Large intestine (tissue), 3 donors: ENCODE measurements around the gene BRSK2. TPM values are rescaled to one million over a fixed set of nuclear protein-coding genes. Genes with fewer than 3 reads are reported as not detected.

ENCODE experiments used
- DNase-seq, 2 donors: peaks; one replicate each; pipeline versions ENCODE4 v3.0.0 to v3.0.0-alpha.2; 2013
- H3K27ac ChIP-seq: one replicate; pipeline ENCODE4 v1.5.1; 2013; ENCODE audit warnings: low read length
- H3K27me3 ChIP-seq: 2 replicates; pipeline ENCODE4 v1.6.1; 2013; ENCODE audit warnings: low read length; ENCODE audit not compliant: control insufficient read depth, insufficient read depth
- H3K36me3 ChIP-seq: 2 replicates; pipeline ENCODE4 v1.6.1; 2013; ENCODE audit warnings: low read length; ENCODE audit not compliant: control insufficient read depth, insufficient read depth
- H3K4me1 ChIP-seq: one replicate; pipeline ENCODE4 v1.6.1; 2013; ENCODE audit warnings: low read length; ENCODE audit not compliant: control insufficient read depth, insufficient read depth
- H3K4me3 ChIP-seq: one replicate; pipeline ENCODE4 v1.5.1; 2013; ENCODE audit warnings: low read length
- H3K9me3 ChIP-seq: one replicate; pipeline ENCODE4 v1.6.1; 2013; ENCODE audit warnings: mild to moderate bottlenecking, low read depth, low read length, moderate library complexity; ENCODE audit not compliant: control insufficient read depth
- WGBS: methylation state at CpG from one replicate; pipeline ENCODE4 v1.1.5; 2013; ENCODE audit warnings: low lambda C conversion rate; ENCODE audit not compliant: insufficient coverage; 5-methylcytosine and 5-hydroxymethylcytosine counted together
- polyA plus RNA-seq: library from polyadenylated mRNA; unstranded; fragments of 120-200 nt; gene quantifications from one replicate; pipeline ENCODE4 v1.2.1, GENCODE V29; 2013

BRSK2 gene
- polyA plus RNA-seq, 1 donor = 14.7 TPM

GRCh38 chr11:1501421-1502167, 111.9 kb downstream of the BRSK2 start:
- no CpG with 5 or more reads among the region's 25 CpGs for WGBS
- Histone ChIP-seq H3K4me1 (peaks cover 8% of the 10 kb centered on the region), H3K27ac (no peak overlapping the region), H3K27me3 (no peaks in the 10 kb centered on the region), H3K4me3 (no peak overlapping the region), H3K36me3 (peaks cover 5% of the 10 kb centered on the region), H3K9me3 (peaks cover 7% of the 10 kb centered on the region)
- DNase-seq = no peak

GRCh38 chr11:1502168-1502953, 112.6 kb downstream of the BRSK2 start:
- Histone ChIP-seq H3K4me1 (peaks cover 8% of the 10 kb centered on the region), H3K27ac (no peak overlapping the region)

DNA sequence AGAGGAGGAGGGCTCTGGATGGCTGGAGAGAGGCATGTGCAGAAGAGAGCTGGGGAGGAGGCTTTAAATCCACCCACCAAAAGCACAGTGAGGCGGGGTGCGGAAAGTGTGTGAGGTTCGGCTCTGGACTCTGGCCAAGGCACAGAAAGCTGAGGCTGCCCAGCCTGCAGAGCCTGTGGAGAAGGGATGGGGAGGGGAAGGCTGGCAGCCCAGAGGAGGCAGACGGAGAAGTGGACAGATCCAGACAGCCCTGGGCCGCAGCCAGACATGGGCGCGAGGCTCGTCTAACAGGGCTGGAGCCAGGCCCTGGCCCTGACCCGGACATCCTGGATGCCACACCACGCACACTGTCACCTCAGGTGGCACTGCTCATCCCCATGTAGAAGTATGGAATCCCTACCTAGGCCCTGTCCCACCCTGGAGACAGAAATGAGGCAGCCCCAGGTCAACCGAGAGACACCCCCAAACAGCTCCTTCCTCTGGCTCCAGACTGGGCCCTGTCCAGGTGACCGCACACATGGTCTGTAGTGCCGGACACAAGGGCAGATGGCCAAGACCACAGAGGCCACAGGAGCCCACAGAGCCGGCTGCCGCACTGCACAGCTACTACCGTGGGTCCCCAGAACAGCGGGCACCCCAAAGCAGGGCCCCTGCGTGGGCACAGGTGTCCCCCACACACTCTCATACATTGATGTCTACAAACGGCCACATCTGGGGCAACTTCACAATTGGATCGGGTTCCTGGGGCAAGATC, 113.4 kb downstream of the BRSK2 start:
- WGBS = no CpG with 5 or more reads among the region's 20 CpGs

More at GRCh38 chr11:1502168-1502953, 112.6 kb downstream of the BRSK2 start:
- Histone ChIP-seq H3K36me3 (peaks cover 5% of the 10 kb centered on the region), H3K27me3 (no peaks in the 10 kb centered on the region), H3K9me3 (peaks cover 7% of the 10 kb centered on the region), H3K4me3 (no peak overlapping the region)
- DNase-seq = no peak
- no CpG with 5 or more reads among the region's 24 CpGs for WGBS

DNA sequence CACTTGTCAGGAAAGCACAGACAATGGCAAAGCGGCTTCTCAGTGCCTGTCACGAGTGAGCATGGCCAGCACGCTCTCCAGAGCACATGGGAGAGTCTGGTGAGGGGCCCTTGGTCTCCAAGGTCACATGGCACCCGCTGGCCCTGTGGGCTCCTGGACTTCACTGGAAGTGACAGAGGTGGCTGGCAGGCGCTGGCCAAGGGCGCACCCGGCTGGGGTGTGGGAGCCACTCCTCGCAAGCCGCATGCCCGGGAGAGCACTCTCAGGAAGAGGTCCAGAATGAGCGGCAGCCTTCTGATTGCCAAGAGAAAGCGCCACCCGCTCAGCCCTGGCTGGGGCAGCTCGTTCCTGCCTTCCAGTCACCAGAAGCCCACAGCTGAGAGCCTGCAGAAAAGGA, 114.0 kb downstream of the BRSK2 start:
- Histone ChIP-seq H3K4me1 (peaks cover 8% of the 10 kb centered on the region), H3K4me3 (no peak overlapping the region), H3K27me3 (no peaks in the 10 kb centered on the region), H3K9me3 (peaks cover 7% of the 10 kb centered on the region), H3K27ac (no peak overlapping the region), H3K36me3 (peaks cover 5% of the 10 kb centered on the region)
- no CpG with 5 or more reads among the region's 14 CpGs for WGBS
- no peak for DNase-seq

More for the DNA sequence above, 113.4 kb downstream of the BRSK2 start:
- no peak for DNase-seq
- H3K27ac ChIP-seq = no peak overlapping the region
- H3K9me3 ChIP-seq = peaks cover 7% of the 10 kb centered on the region
- H3K36me3 ChIP-seq = peaks cover 5% of the 10 kb centered on the region
- H3K27me3 ChIP-seq = no peaks in the 10 kb centered on the region
- H3K4me1 ChIP-seq = peaks cover 8% of the 10 kb centered on the region
- no peak overlapping the region for H3K4me3 ChIP-seq

DNA sequence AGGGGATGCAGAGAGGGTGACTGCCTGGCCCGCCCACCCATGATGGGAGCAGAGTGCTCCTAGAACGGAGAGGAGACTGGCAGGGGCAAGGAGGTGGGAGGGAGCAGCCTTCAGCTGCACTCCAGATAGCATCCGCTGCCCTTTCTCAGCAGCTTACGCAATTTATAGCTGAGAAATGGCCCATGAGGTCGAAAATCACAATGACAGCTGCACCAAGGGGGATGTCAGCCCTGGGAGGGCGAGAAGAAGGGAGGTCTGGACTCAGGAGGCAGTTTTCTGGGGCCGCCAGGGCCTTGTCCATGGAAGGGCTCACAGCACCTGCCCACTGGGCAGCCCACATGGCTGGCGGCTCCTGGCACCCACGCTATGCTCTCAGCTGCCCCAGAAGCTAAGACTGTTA, 114.4 kb downstream of the BRSK2 start:
- Histone ChIP-seq H3K27ac (no peak overlapping the region), H3K27me3 (no peaks in the 10 kb centered on the region), H3K9me3 (peaks cover 7% of the 10 kb centered on the region), H3K4me1 (peaks cover 8% of the 10 kb centered on the region), H3K4me3 (no peak overlapping the region), H3K36me3 (peaks cover 5% of the 10 kb centered on the region)
- no CpG with 5 or more reads among the region's 9 CpGs for whole genome bisulfite sequencing
- DNase-seq = no peak

DNA sequence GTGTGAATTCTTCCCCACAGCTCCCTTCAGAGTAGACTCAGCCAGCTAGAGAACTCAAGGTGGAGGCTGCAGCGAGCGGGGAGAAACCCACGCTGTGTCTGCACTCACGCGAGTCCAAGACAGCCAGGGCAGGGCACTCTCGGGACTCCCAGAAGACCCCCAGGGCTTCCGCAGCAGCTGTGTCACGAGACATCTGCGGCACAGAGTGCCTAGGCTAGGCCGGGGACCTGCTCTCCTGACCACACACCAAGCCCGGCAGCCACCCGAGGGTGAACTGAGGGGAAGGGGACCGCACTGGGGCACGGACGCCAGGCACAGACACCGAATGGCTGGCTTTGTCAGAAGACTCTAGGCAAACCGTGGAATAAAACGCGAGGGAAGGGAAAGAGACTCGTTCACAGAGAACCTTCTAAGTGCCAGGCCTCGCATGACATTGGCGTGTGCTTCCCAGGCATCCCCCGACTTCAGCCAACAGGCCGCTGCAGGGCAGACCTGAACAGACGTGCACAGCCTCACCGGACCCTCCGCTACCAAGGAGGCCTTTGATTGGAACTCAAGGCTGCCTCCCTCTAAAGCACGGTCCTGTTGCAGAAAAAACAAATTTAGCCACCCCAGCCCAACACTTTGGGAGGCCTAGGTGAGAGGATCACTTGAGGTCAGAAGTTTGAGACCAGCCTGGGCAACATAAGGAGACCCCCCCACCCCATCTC, 115.0 kb downstream of the BRSK2 start:
- peaks cover 8% of the 10 kb centered on the region for H3K4me1 ChIP-seq
- DNase-seq = no peak
- no CpG with 5 or more reads among the region's 28 CpGs for WGBS

GRCh38 chr11:1505480-1505879, 115.7 kb downstream of the BRSK2 start:
- Histone ChIP-seq H3K9me3 (no peaks in the 10 kb centered on the region), H3K4me3 (no peak overlapping the region), H3K4me1 (peaks cover 8% of the 10 kb centered on the region), H3K36me3 (no peaks in the 10 kb centered on the region), H3K27me3 (no peaks in the 10 kb centered on the region), H3K27ac (no peak overlapping the region)
- 67% methylated on average over 1 of the region's 11 CpGs for whole genome bisulfite sequencing
- DNase-seq = no peak

More for the DNA sequence above, 115.0 kb downstream of the BRSK2 start:
- Histone ChIP-seq H3K9me3 (peaks cover 1% of the 10 kb centered on the region), H3K4me3 (no peak overlapping the region), H3K27me3 (no peaks in the 10 kb centered on the region), H3K36me3 (peaks cover 3% of the 10 kb centered on the region), H3K27ac (no peak overlapping the region)

- Histone ChIP-seq H3K4me3 (no peak overlapping the region), H3K27ac (no peak overlapping the region), H3K9me3 (no peaks in the 10 kb centered on the region), H3K36me3 (no peaks in the 10 kb centered on the region), H3K4me1 (peaks cover 8% of the 10 kb centered on the region), H3K27me3 (no peaks in the 10 kb centered on the region)
- no peak for DNase-seq
- WGBS = no CpG with 5 or more reads among the region's 9 CpGs
These were observed 117.2 kb downstream of the BRSK2 start for GRCh38 chr11:1506981-1507380.

DNA sequence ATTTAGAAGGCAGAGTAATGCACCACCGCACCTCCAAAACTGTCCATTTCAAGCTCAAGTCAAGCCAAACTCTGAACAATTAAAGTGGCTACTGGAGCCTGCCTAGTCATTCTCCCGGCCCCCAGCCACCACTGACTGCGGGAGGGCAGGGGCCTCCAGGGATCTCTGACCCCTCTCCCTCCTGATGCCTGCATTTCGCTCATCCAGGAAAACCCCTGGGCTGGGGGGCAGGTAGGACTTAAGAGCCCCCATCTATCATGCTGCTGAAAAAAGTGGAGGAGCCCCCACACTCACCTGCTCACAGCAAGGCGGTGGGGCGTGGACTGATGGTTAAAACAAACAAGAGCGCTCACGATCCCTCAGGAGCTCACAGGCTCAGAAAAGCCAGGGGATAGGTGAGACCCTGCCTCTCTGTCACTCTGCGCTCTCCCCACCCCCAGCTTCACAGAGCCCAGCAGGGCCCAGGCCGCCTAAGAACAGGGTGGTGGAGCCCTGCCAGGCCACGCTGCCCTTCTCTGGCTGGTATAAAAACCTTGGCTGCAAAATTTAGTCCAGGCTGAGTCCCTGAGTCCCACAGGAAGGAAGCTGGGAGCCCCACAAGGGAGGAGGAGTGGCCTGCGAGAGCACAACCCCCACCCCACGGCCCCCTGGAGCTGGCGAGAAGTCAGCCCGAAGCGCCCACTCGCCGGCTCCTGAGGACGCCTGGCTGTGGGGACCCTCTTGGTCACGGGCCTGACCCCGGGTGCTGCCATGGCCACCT, 117.8 kb downstream of the BRSK2 start:
- no peaks in the 10 kb centered on the region for H3K27me3 ChIP-seq
- no CpG with 5 or more reads among the region's 21 CpGs for WGBS
- no peaks in the 10 kb centered on the region for H3K36me3 ChIP-seq
- peaks cover 8% of the 10 kb centered on the region for H3K4me1 ChIP-seq
- no peak overlapping the region for H3K27ac ChIP-seq
- no peaks in the 10 kb centered on the region for H3K9me3 ChIP-seq
- DNase-seq = no peak
- no peak overlapping the region for H3K4me3 ChIP-seq
